Measurements from ENCODE around the gene KRTAP29-1.

Gene KRTAP29-1

DNA sequence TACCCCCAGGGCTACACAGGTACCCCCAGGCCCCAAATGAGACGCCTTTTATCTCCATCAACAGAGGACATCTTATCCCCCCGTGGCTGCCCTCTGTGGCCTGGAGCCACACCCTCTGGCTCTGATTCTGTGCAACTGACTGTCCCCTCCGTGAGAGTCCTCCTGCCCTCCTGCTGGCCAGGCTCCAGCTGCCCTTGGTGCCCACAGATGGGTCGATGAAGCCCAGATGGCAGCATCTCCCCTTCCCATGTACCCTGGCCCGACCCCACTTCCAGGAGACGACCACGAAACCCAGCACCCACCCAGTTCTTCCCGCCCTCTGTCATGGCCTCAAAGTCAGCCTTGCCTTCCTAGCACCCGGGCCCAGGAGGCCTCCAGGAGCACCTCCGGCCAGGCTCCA is 22.5 kb upstream of the KRTAP29-1 start (continued):
- TF ChIP-seq, protein P1, sequence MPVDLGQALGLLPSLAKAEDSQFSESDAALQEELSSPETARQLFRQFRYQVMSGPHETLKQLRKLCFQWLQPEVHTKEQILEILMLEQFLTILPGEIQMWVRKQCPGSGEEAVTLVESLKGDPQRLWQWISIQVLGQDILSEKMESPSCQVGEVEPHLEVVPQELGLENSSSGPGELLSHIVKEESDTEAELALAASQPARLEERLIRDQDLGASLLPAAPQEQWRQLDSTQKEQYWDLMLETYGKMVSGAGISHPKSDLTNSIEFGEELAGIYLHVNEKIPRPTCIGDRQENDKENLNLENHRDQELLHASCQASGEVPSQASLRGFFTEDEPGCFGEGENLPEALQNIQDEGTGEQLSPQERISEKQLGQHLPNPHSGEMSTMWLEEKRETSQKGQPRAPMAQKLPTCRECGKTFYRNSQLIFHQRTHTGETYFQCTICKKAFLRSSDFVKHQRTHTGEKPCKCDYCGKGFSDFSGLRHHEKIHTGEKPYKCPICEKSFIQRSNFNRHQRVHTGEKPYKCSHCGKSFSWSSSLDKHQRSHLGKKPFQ (tag by site-specific recombination; IDR thresholded peaks at IDR 0.05) = no peak
- no peak for TF ChIP-seq ZNF768 (tag by site-specific recombination; IDR thresholded peaks at IDR 0.05)

DNA sequence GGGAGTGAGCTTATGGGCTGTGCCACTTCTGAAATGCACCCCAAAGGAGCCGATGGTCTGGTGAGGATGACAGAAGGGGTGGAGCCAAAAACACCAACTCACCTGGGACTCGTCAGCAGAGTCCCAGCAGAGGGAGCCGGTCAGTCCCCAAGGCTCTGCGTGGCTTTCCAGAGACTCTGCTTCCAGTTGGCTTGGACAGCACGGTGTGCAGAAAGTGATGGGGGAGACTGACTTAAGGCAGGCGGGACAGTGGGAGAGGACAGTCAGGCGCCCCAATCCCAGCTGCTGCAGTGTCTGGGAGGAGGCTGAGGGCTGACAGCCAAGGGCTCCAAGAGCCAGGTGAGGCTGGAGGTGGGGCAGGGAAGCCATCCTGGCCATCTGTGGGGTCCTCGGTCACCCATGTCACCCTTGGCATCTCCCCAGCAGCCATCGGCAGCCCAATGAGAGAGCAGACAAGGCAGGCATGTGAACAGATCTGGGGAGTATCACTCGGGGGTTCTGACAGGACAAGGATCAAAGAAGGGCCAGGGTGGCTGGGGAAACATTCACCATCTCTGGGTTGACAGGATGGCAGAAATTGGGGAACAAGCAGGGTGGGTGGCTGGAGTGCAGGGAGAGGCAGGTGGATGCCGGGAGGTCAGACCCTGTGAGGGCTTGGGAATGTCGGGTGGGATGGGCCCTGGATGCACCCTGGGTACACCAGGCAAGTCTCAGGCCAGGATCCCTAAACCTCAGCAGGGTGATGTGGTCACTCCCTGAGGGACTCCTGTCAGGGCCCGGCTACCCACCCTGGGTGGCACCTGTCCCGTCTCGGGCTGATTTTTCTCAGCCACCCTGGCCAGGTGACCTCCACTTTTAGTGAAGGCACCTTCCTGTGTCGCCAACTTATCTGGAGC is 21.8 kb upstream of the KRTAP29-1 start:
- no peaks in the 10 kb centered on the region for H3K4me1 ChIP-seq (ENCODE audit: control insufficient read depth, insufficient read depth, low read length)
- TF ChIP-seq, protein P2, sequence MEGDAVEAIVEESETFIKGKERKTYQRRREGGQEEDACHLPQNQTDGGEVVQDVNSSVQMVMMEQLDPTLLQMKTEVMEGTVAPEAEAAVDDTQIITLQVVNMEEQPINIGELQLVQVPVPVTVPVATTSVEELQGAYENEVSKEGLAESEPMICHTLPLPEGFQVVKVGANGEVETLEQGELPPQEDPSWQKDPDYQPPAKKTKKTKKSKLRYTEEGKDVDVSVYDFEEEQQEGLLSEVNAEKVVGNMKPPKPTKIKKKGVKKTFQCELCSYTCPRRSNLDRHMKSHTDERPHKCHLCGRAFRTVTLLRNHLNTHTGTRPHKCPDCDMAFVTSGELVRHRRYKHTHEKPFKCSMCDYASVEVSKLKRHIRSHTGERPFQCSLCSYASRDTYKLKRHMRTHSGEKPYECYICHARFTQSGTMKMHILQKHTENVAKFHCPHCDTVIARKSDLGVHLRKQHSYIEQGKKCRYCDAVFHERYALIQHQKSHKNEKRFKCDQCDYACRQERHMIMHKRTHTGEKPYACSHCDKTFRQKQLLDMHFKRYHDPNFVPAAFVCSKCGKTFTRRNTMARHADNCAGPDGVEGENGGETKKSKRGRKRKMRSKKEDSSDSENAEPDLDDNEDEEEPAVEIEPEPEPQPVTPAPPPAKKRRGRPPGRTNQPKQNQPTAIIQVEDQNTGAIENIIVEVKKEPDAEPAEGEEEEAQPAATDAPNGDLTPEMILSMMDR (tag by site-specific recombination; IDR thresholded peaks at IDR 0.05) = 0 out of 2 replicates have a peak, but pooled peaks have one; percentile 29
- no peak for TF ChIP-seq ZSCAN23 (tag by site-specific recombination; IDR thresholded peaks at IDR 0.05)
- TF ChIP-seq, protein P3, sequence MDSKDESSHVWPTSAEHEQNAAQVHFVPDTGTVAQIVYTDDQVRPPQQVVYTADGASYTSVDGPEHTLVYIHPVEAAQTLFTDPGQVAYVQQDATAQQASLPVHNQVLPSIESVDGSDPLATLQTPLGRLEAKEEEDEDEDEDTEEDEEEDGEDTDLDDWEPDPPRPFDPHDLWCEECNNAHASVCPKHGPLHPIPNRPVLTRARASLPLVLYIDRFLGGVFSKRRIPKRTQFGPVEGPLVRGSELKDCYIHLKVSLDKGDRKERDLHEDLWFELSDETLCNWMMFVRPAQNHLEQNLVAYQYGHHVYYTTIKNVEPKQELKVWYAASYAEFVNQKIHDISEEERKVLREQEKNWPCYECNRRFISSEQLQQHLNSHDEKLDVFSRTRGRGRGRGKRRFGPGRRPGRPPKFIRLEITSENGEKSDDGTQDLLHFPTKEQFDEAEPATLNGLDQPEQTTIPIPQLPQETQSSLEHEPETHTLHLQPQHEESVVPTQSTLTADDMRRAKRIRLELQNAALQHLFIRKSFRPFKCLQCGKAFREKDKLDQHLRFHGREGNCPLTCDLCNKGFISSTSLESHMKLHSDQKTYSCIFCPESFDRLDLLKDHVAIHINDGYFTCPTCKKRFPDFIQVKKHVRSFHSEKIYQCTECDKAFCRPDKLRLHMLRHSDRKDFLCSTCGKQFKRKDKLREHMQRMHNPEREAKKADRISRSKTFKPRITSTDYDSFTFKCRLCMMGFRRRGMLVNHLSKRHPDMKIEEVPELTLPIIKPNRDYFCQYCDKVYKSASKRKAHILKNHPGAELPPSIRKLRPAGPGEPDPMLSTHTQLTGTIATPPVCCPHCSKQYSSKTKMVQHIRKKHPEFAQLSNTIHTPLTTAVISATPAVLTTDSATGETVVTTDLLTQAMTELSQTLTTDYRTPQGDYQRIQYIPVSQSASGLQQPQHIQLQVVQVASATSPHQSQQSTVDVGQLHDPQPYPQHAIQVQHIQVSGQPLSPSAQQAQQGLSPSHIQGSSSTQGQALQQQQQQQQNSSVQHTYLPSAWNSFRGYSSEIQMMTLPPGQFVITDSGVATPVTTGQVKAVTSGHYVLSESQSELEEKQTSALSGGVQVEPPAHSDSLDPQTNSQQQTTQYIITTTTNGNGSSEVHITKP (tag by site-specific recombination; IDR thresholded peaks at IDR 0.05) = peak; percentile 61
- POLR2A ChIA-PET = interaction anchor here (0.6 kb wide), 1 partner anchor 75 kb away, joined by 3 read pairs; no protein-coding TSS in a partner anchor
- CTCF ChIA-PET = interaction anchor here (0.6 to 3.9 kb wide), 10 partner anchors 9 to 416 kb away, joined by 3 to 27 read pairs (median 4); no protein-coding TSS in a partner anchor
- no peak overlapping the region for H3K4me3 ChIP-seq (ENCODE audit: low read depth, low read length)
- no peaks in the 10 kb centered on the region for H3K36me3 ChIP-seq (ENCODE audit: control insufficient read depth in 2 of 2, insufficient read depth in 1 of 2, low read length in 2 of 2)
- no peaks in the 10 kb centered on the region for H3K9me3 ChIP-seq (ENCODE audit: control insufficient read depth, insufficient read depth, low read depth, low read length)
- no peak overlapping the region for H3K27ac ChIP-seq (ENCODE audit: extremely low read depth, low read depth, low read length)

DNA sequence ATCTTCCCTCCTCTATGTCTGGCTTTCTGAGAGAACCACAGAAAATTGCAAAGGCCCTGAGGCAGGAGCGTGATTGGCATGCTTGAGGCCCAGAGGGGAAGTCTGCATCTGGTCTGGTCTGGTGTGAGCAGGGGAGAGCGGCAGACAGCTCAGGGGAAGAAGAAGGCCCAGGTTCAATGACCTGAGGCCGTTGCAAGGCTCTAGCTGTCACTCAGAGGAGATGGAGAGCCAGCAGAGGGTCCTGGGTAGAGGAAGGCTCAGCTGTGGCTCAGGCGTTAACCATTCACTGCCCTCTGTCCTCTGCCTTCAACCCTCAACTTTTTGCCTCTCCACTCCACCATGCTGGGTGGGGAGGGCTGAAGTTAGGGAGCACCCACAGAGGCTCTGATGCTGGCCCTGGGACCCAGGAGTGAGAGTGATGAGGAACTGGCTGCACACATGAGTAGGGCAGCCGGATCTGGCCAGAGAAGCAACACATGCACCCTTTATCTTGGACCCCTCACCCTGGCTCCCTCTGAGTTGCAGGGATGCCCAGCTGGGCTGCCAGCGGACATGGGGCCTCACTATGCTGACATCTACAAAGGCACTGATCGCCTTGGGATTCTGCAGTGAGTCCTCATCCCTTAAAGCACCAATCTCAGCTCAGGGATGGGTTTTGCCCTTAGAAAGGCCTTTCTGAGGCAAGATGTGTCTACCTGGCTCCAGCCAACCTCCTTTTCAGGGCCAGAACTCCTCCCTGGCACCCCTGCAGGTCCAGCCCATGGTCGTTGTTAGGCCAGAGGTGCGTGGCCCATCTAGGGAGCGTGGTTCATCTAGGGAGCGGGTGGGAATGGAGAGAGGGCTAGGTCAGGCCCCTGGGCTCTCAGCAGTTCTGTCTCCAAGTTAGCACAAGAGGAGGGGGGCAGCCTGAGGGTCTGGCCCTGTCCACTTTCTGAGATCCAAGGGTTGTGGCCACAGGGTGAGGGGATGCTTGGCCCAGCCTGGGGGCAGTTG is 20.5 kb upstream of the KRTAP29-1 start:
- Histone ChIP-seq H3K36me3 (ENCODE audit: control insufficient read depth in 2 of 2, insufficient read depth in 1 of 2, low read length in 2 of 2) (no peaks in the 10 kb centered on the region), H3K4me1 (ENCODE audit: control insufficient read depth, insufficient read depth, low read length) (no peaks in the 10 kb centered on the region), H3K27ac (ENCODE audit: extremely low read depth, low read depth, low read length) (no peak overlapping the region), H3K9me3 (ENCODE audit: control insufficient read depth, insufficient read depth, low read depth, low read length) (no peaks in the 10 kb centered on the region), H3K4me3 (ENCODE audit: low read depth, low read length) (no peak overlapping the region)
- TF ChIP-seq, protein P4, sequence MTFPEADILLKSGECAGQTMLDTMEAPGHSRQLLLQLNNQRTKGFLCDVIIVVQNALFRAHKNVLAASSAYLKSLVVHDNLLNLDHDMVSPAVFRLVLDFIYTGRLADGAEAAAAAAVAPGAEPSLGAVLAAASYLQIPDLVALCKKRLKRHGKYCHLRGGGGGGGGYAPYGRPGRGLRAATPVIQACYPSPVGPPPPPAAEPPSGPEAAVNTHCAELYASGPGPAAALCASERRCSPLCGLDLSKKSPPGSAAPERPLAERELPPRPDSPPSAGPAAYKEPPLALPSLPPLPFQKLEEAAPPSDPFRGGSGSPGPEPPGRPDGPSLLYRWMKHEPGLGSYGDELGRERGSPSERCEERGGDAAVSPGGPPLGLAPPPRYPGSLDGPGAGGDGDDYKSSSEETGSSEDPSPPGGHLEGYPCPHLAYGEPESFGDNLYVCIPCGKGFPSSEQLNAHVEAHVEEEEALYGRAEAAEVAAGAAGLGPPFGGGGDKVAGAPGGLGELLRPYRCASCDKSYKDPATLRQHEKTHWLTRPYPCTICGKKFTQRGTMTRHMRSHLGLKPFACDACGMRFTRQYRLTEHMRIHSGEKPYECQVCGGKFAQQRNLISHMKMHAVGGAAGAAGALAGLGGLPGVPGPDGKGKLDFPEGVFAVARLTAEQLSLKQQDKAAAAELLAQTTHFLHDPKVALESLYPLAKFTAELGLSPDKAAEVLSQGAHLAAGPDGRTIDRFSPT (tag by site-specific recombination; IDR thresholded peaks at IDR 0.05) = no peak
- TF ChIP-seq ZNF623 (tag by site-specific recombination; IDR thresholded peaks at IDR 0.05) (peak; percentile 56), ZBTB48 (tag by site-specific recombination; IDR thresholded peaks at IDR 0.05) (peak; percentile 84)
- CTCF ChIA-PET = interaction anchor here (0.5 to 4.2 kb wide), 53 partner anchors 9 to 467 kb away, joined by 3 to 27 read pairs (median 4); partner anchors contain the start of genes KRTAP16-1, KRTAP29-1 and KRTAP4-6
- POLR2A ChIA-PET = interaction anchor here (1.2 kb wide), 1 partner anchor 366 kb away, joined by 3 read pairs; no protein-coding TSS in a partner anchor

Measured in HEK293 (cell line).